ENCODE measurements around the gene PRIM2.
"Not testable (repeated sequence)": the region's sequence is repeated elsewhere in the genome, so short reads cannot be mapped to it uniquely, and the experiment has no call there.

GRCh38 chr6:57445790-57446468 is 128.5 kb downstream of the PRIM2 start:
- TF ChIP-seq CTCF, POLR2A (IDR thresholded peaks at IDR 0.05): not testable (repeated sequence)

All from thyroid gland (tissue), 4 donors.